Measurements from ENCODE around the gene CPLX1. TPM values are rescaled to one million over a fixed set of nuclear protein-coding genes. Genes with fewer than 3 reads are reported as not detected.
A peak's percentile ranks its signal among the peaks of the same experiment; 100 is the strongest.

The CPLX1 gene
- total RNA-seq, 1 donor from 2014 or later: 0.46 TPM

DNA sequence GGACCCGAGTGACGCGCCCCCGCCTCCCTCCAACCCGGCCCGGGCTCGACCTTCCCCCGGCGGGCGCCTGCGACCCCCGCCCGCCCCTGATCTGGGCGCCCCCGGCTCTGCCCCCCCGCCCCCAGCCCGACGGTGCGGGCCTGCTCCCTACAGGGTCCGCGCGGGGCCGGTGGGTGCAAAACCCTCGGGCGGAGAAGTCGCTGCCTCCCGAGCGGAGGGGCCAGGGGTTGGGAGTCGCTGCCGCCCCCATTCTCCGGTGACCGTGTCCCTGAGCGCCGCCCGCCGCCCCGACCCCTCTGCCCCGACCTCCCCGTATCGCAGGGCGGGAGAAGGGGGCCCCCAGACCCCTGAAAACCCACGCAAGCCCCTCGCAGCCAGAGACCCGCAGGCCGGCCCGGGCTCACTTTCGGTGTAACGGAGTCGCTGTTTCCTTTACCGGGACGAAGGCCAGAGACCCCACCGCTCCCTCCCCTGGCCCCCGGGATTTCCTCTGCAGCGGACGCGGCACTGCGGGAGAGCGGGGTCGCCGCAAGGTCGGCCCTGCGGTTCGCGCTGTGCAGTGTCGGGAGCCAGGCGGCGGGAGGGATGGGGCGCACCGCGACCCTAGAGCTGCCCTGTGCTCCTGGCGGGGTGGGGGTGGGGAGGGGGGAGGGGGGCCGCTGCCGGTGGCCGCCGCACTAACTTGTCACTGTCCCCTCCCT is 729 bp upstream of the CPLX1 start:
- DNase-seq (ENCODE audit: low spot score): no peak
- H3K27ac Mint-ChIP-seq (ENCODE audit: unreplicated experiment): no peak overlapping the region
- peaks cover 9% of the 10 kb centered on the region for H3K36me3 Mint-ChIP-seq (ENCODE audit: low read depth, unreplicated experiment)
- H3K27me3 Mint-ChIP-seq (ENCODE audit: unreplicated experiment): peaks cover 24% of the 10 kb centered on the region
- H3K9me3 Mint-ChIP-seq (ENCODE audit: unreplicated experiment): no peaks in the 10 kb centered on the region
- no peak overlapping the region for H3K4me3 Mint-ChIP-seq (ENCODE audit: unreplicated experiment)
- H3K4me1 Mint-ChIP-seq (ENCODE audit: unreplicated experiment): peaks cover 5% of the 10 kb centered on the region
- TF ChIP-seq CTCF (IDR thresholded peaks at IDR 0.05; ENCODE audit: unreplicated experiment): no peak

DNA sequence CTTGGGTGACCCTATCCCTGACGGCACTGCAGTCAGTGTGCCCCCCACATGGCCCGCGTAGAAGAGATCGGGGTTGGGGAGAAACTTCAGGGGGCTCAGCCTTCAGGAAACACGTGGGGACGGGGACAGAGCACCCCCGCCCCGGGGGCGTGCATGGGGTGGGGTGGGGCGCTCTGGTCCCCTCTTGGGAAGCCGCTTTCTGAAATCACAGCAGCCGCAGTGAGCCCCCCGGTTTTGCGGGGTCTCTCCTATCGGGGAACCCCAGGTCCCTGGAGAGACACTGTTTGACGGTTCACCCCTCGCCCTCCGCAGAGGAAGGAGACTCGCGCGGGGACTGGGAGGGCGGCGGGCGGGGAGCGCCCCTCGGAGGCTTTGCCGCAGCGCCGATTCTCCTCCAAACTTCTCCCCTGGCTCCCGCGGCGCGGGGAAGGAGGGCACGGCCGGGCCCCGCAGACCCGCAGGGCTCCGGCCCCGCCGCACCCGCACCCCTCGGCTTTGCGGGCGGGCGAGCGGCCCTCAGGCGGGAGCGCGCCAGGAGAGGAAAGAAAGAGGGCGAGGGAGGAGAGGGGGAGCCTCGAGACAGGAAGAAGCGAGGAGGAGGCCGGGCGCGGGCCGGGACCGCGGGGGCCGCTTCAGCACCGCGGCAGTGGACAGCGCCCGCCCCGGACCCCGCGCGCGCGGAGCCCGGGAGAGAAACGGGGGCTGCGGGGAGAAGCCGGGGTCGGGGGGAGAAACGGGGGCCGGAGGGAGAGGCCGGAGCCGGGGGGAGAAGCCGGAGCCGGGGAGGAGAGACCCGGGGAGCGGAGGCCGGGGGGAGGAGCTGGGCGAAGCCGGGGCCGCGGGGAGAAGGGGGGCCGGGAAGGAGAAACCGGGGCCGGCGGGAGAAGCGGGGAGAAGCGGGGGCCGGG is 612 bp downstream of the CPLX1 start:
- peaks cover 24% of the 10 kb centered on the region for H3K27me3 Mint-ChIP-seq (ENCODE audit: unreplicated experiment)
- peaks cover 5% of the 10 kb centered on the region for H3K4me1 Mint-ChIP-seq (ENCODE audit: unreplicated experiment)
- TF ChIP-seq CTCF (IDR thresholded peaks at IDR 0.05; ENCODE audit: unreplicated experiment): no peak
- peaks cover 9% of the 10 kb centered on the region for H3K36me3 Mint-ChIP-seq (ENCODE audit: low read depth, unreplicated experiment)
- no peaks in the 10 kb centered on the region for H3K9me3 Mint-ChIP-seq (ENCODE audit: unreplicated experiment)
- H3K27ac Mint-ChIP-seq (ENCODE audit: unreplicated experiment): no peak overlapping the region
- peak; percentile 48 for DNase-seq (ENCODE audit: low spot score)
- no peak overlapping the region for H3K4me3 Mint-ChIP-seq (ENCODE audit: unreplicated experiment)

DNA sequence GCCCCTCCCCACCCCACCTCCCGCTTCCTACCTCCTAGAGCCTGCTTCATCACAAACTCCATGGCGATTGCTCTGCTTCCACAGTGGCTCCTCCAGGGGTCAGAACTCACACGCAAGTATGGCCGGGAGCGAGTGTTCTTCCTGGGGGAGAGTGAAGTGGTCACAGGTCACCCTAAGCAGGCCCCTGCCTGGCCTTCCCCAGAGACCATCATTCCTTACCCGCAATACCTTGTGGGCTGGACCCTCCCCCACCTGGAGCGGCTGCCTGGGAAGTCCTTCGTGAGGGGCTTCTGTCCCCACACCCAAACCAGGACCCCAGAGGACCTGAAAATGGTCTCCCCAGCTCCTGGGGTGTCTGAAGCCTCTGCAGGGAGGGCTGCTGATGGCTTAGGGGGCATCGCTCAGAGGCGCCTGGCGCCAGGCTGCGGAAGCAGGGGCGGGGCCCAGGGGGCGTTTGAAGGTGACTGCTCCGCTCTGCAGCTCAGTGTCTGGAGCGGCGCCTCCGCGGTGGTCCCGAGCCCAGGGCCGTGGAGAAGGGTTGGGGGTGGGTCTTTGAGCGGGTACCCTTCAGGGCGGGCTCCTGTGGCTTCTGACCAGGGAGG is 1.4 kb downstream of the CPLX1 start:
- Mint-ChIP-seq H3K4me3 (ENCODE audit: unreplicated experiment) (no peak overlapping the region), H3K27me3 (ENCODE audit: unreplicated experiment) (peaks cover 24% of the 10 kb centered on the region), H3K9me3 (ENCODE audit: unreplicated experiment) (no peaks in the 10 kb centered on the region), H3K36me3 (ENCODE audit: low read depth, unreplicated experiment) (peaks cover 9% of the 10 kb centered on the region), H3K27ac (ENCODE audit: unreplicated experiment) (no peak overlapping the region), H3K4me1 (ENCODE audit: unreplicated experiment) (peaks cover 5% of the 10 kb centered on the region)
- TF ChIP-seq CTCF (IDR thresholded peaks at IDR 0.05; ENCODE audit: unreplicated experiment): no peak
- no peak for DNase-seq (ENCODE audit: low spot score)

DNA sequence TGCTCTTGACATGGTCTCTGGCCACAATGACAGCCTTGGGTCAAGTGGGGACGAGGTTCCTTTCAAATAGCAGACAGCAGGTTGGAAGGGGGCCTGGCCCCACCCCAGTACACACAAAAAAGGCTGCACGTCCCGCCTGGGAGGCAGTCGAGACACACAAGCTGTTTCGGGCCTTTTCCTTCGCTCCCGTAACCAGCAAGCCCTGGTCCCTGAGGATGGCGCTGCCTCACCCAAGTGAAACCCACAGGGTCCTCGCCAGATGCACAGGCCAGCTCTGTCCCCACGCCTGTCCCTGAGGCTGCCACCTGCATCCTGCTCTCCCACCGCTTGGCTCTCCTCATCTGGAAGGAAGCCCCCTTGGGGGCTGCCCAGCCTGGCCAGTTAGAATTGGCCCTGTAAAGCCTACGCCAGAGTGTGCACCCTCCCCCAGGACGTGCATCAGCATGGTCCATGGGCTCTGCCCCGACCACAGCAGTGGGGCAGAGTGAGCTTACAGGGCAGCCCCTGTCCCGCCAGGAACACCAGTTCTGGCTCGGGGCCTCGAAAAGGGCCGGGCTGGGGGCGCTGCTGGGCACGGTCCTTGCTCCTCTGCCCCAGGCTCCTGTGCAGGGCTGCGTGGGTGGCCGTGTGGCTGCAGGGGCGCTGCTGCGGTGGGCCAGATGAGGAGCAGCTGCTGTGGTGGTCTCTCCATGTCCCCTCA is 2.0 kb downstream of the CPLX1 start:
- peaks cover 24% of the 10 kb centered on the region for H3K27me3 Mint-ChIP-seq (ENCODE audit: unreplicated experiment)
- H3K27ac Mint-ChIP-seq (ENCODE audit: unreplicated experiment): no peak overlapping the region
- TF ChIP-seq CTCF (IDR thresholded peaks at IDR 0.05; ENCODE audit: unreplicated experiment): no peak
- H3K36me3 Mint-ChIP-seq (ENCODE audit: low read depth, unreplicated experiment): peaks cover 9% of the 10 kb centered on the region
- H3K4me3 Mint-ChIP-seq (ENCODE audit: unreplicated experiment): no peak overlapping the region
- DNase-seq (ENCODE audit: low spot score): no peak
- peaks cover 5% of the 10 kb centered on the region for H3K4me1 Mint-ChIP-seq (ENCODE audit: unreplicated experiment)
- H3K9me3 Mint-ChIP-seq (ENCODE audit: unreplicated experiment): no peaks in the 10 kb centered on the region

Data from endothelial cell (in vitro differentiated cells).